HFF-Myc (cell line): ENCODE measurements around the gene LGR4.
A peak's percentile ranks its signal among the peaks of the same experiment; 100 is the strongest.
"Not testable (repeated sequence)": the region's sequence is repeated elsewhere in the genome, so short reads cannot be mapped to it uniquely, and the experiment has no call there.

Experiments
- DNase-seq: peaks from one replicate; pipeline ENCODE4 v3.0.0-alpha.2; 2011; ENCODE audit warnings: low read depth; ENCODE audit errors: extremely low read depth
- H3K4me3 ChIP-seq: replicated peaks from 2 replicates; pipeline ENCODE4 v1.5.1; 2011; ENCODE audit warnings: low read depth, mild to moderate bottlenecking, control low read depth, low read length
- CTCF ChIP-seq: IDR thresholded peaks from 2 replicates; pipeline ENCODE4 v1.5.1; 2012; ENCODE audit warnings: mild to moderate bottlenecking, low read depth, low read length, control low read depth; ENCODE audit errors: missing control alignments

Gene LGR4

GRCh38 chr11:27330633-27331270 is 141.8 kb downstream of the LGR4 start:
- no peak for DNase-seq
- TF ChIP-seq CTCF: no peak
- H3K4me3 ChIP-seq: no peak overlapping the region

DNA sequence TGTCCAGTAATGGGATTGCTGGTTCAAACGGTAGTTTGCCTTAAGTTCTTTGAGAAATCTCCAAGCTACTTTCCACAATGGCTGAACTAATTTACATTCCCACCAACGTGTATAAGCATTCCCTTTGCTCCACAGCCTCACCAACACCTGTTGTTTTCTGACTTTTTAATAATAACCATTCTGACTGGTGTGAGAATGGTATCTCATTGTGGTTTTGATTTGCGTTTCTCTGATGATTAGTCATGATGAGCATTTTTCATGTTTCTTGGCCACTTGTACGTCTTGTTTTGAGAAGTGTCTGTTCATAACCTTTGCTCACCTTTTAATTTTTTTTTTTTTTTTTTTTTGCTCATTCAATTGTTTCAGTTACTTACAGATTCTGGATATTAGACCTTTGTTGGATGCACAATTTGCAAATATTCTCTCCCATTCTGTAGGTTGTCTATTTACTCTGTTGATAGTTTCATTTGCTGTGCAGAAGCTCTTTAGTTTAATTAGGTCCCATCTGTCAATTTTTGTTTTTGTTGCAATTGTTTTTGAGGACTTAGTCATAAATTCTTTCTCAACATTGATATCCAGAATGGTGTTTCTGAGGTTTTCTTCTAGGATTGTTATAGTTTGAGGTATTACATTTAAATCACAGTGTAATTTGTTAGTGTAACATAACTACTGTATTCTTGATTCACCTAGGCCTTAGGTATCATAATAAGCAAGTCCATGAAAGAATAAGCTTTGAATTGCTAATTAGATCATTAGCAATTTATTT is 142.5 kb downstream of the LGR4 start:
- no peak overlapping the region for H3K4me3 ChIP-seq
- TF ChIP-seq CTCF: no peak
- no peak for DNase-seq

DNA sequence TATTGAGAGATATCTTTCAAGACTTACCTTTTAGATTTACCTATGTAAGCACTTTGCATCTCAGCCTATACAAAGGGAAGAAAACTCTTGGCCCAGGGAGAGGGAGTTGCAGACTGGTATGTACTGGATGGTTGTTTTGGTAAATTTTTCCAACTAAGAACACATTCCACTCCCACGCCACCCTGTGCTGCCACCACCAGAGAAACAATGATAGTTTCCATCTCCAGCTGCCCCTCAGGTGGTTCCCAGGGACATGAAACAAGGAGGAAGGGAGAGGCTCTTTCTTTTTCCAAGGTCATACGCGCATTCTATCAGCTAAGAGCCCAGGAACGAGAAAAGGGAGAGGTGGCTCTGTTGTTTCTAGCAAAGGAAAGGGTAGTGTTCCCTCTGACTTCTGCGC is 144.0 kb downstream of the LGR4 start:
- H3K4me3 ChIP-seq: no peak overlapping the region
- DNase-seq: no peak
- TF ChIP-seq CTCF: no peak

GRCh38 chr11:27327064-27327463 is 145.5 kb downstream of the LGR4 start:
- DNase-seq, H3K4me3 ChIP-seq: not testable (repeated sequence)

- DNase-seq, H3K4me3 ChIP-seq: not testable (repeated sequence)
Measured at GRCh38 chr11:27322196-27322595, 150.4 kb downstream of the LGR4 start.

GRCh38 chr11:27321340-27321739 is 151.2 kb downstream of the LGR4 start:
- not testable (repeated sequence) for DNase-seq, H3K4me3 ChIP-seq

DNA sequence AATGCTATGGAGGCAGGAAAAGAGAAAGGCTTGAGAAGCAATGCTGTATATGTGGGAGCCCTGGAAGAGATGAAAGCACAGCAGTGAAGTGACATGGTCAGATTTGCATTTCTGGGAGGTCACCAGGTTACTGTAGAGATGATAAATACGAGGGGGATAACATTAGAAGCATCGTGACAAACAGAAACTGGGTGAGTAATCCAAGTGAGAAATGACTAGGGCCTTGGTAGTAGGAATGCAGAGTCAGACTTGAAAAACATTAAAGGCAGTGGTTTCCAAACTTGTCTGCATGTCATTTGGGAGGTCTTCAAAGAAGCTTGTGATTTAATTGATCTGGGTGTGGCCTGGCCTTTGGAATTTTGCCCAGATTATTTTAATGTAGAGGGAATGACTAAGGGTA is 153.5 kb downstream of the LGR4 start:
- peak; percentile 31 for DNase-seq
- TF ChIP-seq CTCF: no peak
- H3K4me3 ChIP-seq: no peak overlapping the region

- peak; percentile 36 for DNase-seq
- TF ChIP-seq CTCF: no peak
- H3K4me3 ChIP-seq: no peak overlapping the region
Measured at GRCh38 chr11:27317751-27318150, 154.8 kb downstream of the LGR4 start.
